ENCODE results near the gene LYZL4. TPM values are rescaled to one million over a fixed set of nuclear protein-coding genes. Genes with fewer than 3 reads are reported as not detected.

The LYZL4 gene
- total RNA-seq, 2 experiments from 2014 or later = not detected

- Histone ChIP-seq H3K9me2 (ENCODE audit: insufficient read depth, low read length) (no peaks in the 10 kb centered on the region), H2AFZ (ENCODE audit: low read length) (no peak overlapping the region)
Measured at GRCh38 chr3:42425736-42426407, 15.5 kb upstream of the LYZL4 start.

GRCh38 chr3:42424911-42425310 is 14.5 kb upstream of the LYZL4 start:
- DNase-seq (ENCODE audit: low spot score) = no peak
- ChIA-PET CTCF (ENCODE audit: unreplicated experiment) (no interaction called here), POLR2A (no interaction called here)
- Histone ChIP-seq H3K79me2 (ENCODE audit: insufficient read depth, low read depth, low read length) (no peaks in the 10 kb centered on the region), H3K27ac (ENCODE audit: low read depth, low read length, poor library complexity, severe bottlenecking) (no peak overlapping the region), H4K20me1 (ENCODE audit: insufficient read depth, low read length) (no peaks in the 10 kb centered on the region), H3K9me2 (ENCODE audit: insufficient read depth, low read length) (no peaks in the 10 kb centered on the region), H3K4me1 (ENCODE audit: insufficient read depth, low read length, poor library complexity, severe bottlenecking) (no peaks in the 10 kb centered on the region), H3K36me3 (ENCODE audit: insufficient read depth, low read length) (no peaks in the 10 kb centered on the region), H3K9me3 (ENCODE audit: low read length) (no peaks in the 10 kb centered on the region), H2AFZ (ENCODE audit: low read length) (no peak overlapping the region), H3K4me3 (ENCODE audit: low read depth, low read length, poor library complexity, severe bottlenecking) (no peak overlapping the region), H3K4me2 (ENCODE audit: low read length) (no peak overlapping the region)
- intact Hi-C loops (cut with micrococcal nuclease; ENCODE audit: unreplicated experiment) = no loop called here
- no peak for TF ChIP-seq CTCF (conservative IDR thresholded peaks at IDR 0.05; ENCODE audit: low read length)
- no peak for TF ChIP-seq EZH2phosphoT487 (IDR thresholded peaks at IDR 0.05; ENCODE audit: borderline replicate concordance, low read depth, low read length)
- BruUV-seq (replicated peaks) = no TSS peak

More at GRCh38 chr3:42425736-42426407, 15.5 kb upstream of the LYZL4 start:
- H3K79me2 ChIP-seq (ENCODE audit: insufficient read depth, low read depth, low read length) = no peaks in the 10 kb centered on the region
- no peaks in the 10 kb centered on the region for H3K9me3 ChIP-seq (ENCODE audit: low read length)
- no peaks in the 10 kb centered on the region for H4K20me1 ChIP-seq (ENCODE audit: insufficient read depth, low read length)
- intact Hi-C loops (cut with micrococcal nuclease; ENCODE audit: unreplicated experiment) = no loop called here
- no peak overlapping the region for H3K4me3 ChIP-seq (ENCODE audit: low read depth, low read length, poor library complexity, severe bottlenecking)
- H3K4me1 ChIP-seq (ENCODE audit: insufficient read depth, low read length, poor library complexity, severe bottlenecking) = no peaks in the 10 kb centered on the region
- CTCF ChIA-PET (ENCODE audit: unreplicated experiment) = no interaction called here
- H3K4me2 ChIP-seq (ENCODE audit: low read length) = no peak overlapping the region
- no peak for TF ChIP-seq EZH2phosphoT487 (IDR thresholded peaks at IDR 0.05; ENCODE audit: borderline replicate concordance, low read depth, low read length)
- BruUV-seq (replicated peaks) = no TSS peak
- H3K27ac ChIP-seq (ENCODE audit: low read depth, low read length, poor library complexity, severe bottlenecking) = no peak overlapping the region
- POLR2A ChIA-PET = no interaction called here
- no peak for DNase-seq (ENCODE audit: low spot score)
- no peaks in the 10 kb centered on the region for H3K36me3 ChIP-seq (ENCODE audit: insufficient read depth, low read length)

GRCh38 chr3:42421818-42422796 is 11.7 kb upstream of the LYZL4 start:
- H3K4me1 ChIP-seq (ENCODE audit: insufficient read depth, low read length, poor library complexity, severe bottlenecking) = no peaks in the 10 kb centered on the region
- H2AFZ ChIP-seq (ENCODE audit: low read length) = no peak overlapping the region
- no peak overlapping the region for H3K4me3 ChIP-seq (ENCODE audit: low read depth, low read length, poor library complexity, severe bottlenecking)
- TF ChIP-seq CTCF (conservative IDR thresholded peaks at IDR 0.05; ENCODE audit: low read length) = no peak
- no peak for TF ChIP-seq EZH2phosphoT487 (IDR thresholded peaks at IDR 0.05; ENCODE audit: borderline replicate concordance, low read depth, low read length)
- intact Hi-C loops (cut with micrococcal nuclease; ENCODE audit: unreplicated experiment) = no loop called here
- H3K27ac ChIP-seq (ENCODE audit: low read depth, low read length, poor library complexity, severe bottlenecking) = no peak overlapping the region
- H3K9me2 ChIP-seq (ENCODE audit: insufficient read depth, low read length) = no peaks in the 10 kb centered on the region
- H3K4me2 ChIP-seq (ENCODE audit: low read length) = no peak overlapping the region
- BruUV-seq (replicated peaks) = no TSS peak
- no peaks in the 10 kb centered on the region for H4K20me1 ChIP-seq (ENCODE audit: insufficient read depth, low read length)
- no peaks in the 10 kb centered on the region for H3K79me2 ChIP-seq (ENCODE audit: insufficient read depth, low read depth, low read length)
- H3K36me3 ChIP-seq (ENCODE audit: insufficient read depth, low read length) = no peaks in the 10 kb centered on the region
- ChIA-PET POLR2A (no interaction called here), CTCF (ENCODE audit: unreplicated experiment) (no interaction called here)
- no peaks in the 10 kb centered on the region for H3K9me3 ChIP-seq (ENCODE audit: low read length)
- no peak for DNase-seq (ENCODE audit: low spot score)
